Measurements from ENCODE around the gene SLC18B1.
A peak's percentile ranks its signal among the peaks of the same experiment; 100 is the strongest.
"Not testable (repeated sequence)": the region's sequence is repeated elsewhere in the genome, so short reads cannot be mapped to it uniquely, and the experiment has no call there.

Gene SLC18B1

DNA sequence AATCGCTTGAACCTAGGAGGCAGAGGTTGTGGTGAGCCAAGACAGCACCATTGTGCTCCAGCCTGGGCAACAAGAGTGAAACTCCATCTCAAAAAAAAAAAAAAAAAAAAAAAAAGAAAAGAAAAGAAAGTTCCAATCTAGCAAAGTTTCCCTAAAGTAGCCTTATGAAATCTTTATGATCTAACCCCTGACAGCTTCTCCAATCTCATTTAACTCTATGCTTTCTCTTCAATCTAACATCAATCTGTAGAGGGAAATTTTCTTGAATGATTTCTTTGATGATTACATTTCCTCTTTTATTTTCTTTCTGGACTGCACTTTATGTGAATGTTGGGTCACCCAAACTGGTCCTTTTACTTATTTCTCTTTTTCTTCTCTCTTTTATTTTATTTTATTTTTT lies 2.2 kb upstream of the SLC18B1 start:
- DNase-seq (ENCODE audit: low read depth in 2 of 2, low spot score in 1 of 2): no peak

GRCh38 chr6:132798869-132799538 lies 567 bp upstream of the SLC18B1 start:
- peak; percentile 38 to 48 for DNase-seq (ENCODE audit: low read depth in 2 of 2, low spot score in 1 of 2)

- no peak for DNase-seq (ENCODE audit: low read depth in 2 of 2, low spot score in 1 of 2)
Measured at GRCh38 chr6:132795461-132795860, 3.0 kb downstream of the SLC18B1 start.

DNA sequence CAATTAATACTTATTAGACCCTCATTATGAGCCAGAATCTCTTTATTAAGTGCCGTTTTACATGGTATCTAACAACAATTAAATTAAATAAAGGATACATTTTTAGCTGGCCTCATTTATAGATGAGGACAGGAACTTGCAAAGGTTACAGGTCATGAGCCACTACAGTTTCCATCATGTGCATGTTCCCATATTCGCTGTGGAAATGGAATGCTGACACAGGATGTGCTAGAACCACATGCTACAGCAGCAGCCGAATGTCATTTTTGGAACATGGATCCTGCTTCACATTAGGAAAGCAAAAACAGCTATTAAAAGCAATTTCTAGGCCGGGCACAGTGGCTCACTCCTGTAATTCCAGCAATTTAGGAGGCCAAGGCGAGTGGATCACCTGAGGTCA lies 5.9 kb downstream of the SLC18B1 start:
- DNase-seq (ENCODE audit: low read depth in 2 of 2, low spot score in 1 of 2): no peak

DNA sequence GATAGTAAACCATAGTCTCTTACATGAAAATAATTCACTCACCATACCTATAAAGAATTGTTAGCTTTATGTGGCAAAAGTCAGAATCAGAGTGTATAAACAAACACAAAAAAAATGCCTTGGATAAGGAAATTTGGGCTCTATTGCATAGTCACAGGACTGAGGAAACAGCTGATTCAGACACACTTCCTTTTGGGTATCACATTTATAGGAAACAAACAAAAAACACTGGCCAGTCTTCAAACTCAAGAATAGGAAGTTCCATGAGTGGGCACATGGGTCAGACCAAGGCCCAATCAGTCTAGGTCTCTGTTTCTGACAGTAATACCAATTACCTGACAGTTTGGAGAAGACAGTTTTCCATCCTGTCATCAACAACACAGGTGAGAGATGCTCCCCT lies 8.0 kb downstream of the SLC18B1 start:
- no peak for DNase-seq (ENCODE audit: low read depth in 2 of 2, low spot score in 1 of 2)

DNA sequence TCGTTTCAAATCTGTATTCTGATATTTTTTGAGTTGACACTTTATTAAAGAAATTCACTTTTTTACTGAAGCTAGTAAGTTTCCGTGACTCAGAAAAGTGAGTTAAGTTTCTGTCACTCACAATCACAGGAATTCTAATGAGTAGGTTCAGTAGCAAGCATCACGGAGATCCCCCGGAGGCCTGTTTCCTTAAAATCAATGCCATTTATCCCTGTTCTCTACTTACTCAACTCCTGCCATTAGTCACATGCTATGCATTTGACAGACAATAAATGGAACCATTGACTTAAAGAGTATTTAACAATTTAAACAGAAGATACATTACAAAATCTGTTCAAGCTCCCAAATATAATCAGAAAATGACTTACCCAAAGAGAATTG lies 9.1 kb downstream of the SLC18B1 start:
- no peak for DNase-seq (ENCODE audit: low read depth in 2 of 2, low spot score in 1 of 2)

DNA sequence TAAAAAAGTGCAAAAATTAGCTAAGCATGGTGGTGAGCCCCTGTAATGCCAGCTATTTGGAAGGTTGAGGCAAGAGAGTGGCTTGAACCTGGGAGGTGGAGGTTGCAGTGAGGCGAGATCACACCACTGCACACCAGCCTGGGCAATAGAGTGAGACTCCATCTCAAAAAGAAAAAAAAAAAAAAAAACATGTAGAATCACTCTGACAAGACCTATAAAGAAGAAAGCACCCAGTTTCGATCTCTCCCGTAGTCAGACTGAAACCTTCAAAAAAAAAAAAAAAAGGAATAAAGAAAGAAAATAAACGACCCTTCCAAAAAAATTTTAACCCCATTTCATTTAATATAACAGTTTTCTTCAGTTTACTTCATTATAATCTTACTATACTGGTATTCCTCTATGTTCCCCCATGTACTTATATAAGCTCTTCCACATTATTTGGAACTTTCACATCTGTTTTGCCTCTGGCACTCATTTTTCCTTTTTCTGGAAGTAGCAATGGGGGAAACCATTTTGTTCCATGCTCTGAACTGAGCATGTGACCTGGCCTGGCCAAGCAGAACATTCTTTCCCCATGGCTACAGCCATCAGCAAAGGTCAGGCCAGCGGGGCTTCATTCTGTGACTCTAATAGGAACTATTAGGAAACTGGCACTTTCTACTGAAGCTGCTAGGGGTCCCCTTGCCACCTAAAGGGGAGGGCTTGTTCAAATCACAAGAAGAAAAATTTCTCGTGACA lies 9.6 kb downstream of the SLC18B1 start:
- no peak for DNase-seq (ENCODE audit: low read depth in 2 of 2, low spot score in 1 of 2)

DNA sequence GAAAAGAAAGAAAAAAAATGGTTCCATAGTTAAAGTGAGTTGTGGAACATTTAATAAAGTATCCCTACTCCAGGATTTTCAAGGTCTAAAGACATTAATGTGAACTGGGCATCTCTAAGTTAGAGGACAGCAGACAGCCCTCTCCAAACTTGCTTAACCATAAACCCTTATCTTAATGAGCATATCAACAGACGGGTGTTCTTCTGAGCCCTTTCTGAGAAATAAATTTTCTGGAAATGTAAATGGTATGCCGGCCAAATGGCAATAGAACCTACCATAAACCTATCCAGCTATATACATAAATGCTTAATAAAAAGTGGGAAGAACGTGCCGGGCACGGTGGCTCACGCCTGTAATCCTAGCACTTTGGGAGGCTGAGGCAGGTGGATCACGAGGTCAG lies 12.5 kb downstream of the SLC18B1 start:
- DNase-seq (ENCODE audit: low read depth in 2 of 2, low spot score in 1 of 2): no peak

GRCh38 chr6:132780770-132781371 lies 17.6 kb downstream of the SLC18B1 start:
- no peak for DNase-seq (ENCODE audit: low read depth in 2 of 2, low spot score in 1 of 2)

DNA sequence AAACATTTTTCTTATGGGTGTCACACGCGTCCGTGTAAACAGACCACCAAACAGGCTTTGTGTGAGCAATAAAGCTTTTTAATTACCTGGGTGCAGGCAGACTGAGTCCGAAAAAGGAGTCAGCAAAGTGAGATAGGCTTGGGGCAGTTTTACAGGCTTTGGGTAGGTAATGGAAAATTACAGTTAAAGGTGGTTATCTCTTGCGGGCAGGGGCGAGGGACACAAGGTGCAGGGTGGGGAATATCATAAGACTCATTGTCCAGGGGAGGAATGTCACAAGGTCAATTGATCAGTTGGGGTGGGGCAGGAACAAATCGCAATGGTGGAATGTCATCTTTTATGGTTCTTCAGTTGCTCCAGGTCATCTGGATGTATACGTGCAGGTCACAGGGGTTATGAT lies 20.6 kb downstream of the SLC18B1 start:
- not testable (repeated sequence) for DNase-seq (ENCODE audit: low read depth in 2 of 2, low spot score in 1 of 2)

DNA sequence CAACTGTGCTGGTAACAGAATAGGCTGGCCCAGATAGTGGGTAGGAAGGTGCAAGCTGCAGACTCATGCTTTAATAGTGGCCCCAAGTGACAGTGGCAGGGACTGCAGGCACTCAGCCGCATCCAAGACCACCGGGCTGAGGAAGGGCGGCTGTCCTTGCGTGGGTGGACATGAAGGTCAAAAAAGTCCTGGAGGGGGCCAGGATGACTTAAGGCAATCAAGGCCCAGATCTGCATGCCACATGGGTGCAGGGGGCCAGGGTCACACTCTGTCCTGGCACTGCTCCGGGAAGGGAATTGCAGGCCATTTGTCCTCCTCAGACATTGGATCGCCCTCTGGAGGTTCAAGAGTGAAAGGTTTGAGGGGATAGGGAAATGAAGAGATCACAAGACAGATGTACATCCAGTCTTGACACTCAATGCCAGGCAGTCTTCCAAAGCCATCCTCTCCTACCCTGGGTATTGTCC lies 30.4 kb downstream of the SLC18B1 start:
- DNase-seq (ENCODE audit: low read depth in 2 of 2, low spot score in 1 of 2): no peak

DNA sequence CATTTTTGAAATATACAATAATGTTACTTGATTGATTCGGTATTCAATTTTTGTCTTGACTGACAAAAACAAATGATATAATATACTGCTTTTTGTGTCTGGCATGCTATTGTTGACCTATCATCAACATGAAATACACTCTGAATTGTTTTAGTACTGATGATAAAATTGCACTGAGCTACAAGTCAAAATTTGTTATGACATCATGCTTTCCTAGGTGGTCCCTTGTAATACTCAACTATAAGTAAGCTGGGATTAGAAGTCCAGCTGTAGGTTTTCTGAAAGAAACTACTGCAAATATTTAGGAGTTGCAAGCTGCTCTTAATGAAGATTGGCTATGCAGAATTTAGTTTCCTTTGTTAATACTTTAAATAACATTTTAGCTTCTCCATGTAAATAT lies 32.9 kb downstream of the SLC18B1 start:
- no peak for DNase-seq (ENCODE audit: low read depth in 2 of 2, low spot score in 1 of 2)

GRCh38 chr6:132764370-132764769 lies 34.1 kb downstream of the SLC18B1 start:
- DNase-seq (ENCODE audit: low read depth in 2 of 2, low spot score in 1 of 2): no peak

GRCh38 chr6:132763269-132763668 lies 35.2 kb downstream of the SLC18B1 start:
- peak in 1 of 2 donors; percentile 16 for DNase-seq (ENCODE audit: low read depth in 2 of 2, low spot score in 1 of 2)

DNA sequence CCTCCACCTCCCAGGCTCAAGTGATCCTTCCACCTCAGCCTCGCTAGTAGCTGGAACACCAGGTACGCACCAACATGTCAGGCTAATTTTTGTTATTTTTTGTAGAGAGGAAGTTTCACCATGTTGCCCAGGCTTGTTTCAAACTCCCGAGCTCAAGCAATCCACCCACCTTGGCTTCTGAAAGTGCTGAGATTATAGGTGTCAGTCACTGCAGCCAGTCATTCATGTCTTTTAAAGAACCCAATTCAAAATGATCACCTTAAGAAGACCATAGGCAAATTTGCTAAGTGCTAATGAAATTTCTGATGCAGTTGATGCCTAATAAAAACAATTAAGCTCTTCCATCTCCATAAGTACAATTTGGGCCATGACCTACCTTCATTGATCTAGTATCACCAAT lies 38.2 kb downstream of the SLC18B1 start:
- no peak for DNase-seq (ENCODE audit: low read depth in 2 of 2, low spot score in 1 of 2)

GRCh38 chr6:132758689-132759088 lies 39.7 kb downstream of the SLC18B1 start:
- no peak for DNase-seq (ENCODE audit: low read depth in 2 of 2, low spot score in 1 of 2)

DNA sequence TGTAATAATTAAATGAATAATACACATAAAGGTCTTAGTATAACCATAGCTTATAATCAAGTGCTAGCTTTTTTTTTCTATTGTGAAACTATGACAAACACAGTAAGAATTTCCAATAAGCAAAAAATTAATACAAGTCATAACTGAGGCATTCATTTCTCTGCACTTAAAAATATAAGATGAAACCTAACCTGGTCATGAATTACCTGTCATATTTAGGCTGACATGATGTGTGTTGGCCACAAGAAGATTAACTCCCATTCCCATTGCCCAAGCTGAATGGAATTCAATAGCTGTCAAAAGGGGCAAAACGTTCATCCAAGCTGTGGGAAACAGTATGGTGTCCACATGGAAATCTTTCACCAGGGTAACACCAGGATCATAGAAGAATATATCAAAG lies 46.2 kb downstream of the SLC18B1 start:
- DNase-seq (ENCODE audit: low read depth in 2 of 2, low spot score in 1 of 2): no peak

DNA sequence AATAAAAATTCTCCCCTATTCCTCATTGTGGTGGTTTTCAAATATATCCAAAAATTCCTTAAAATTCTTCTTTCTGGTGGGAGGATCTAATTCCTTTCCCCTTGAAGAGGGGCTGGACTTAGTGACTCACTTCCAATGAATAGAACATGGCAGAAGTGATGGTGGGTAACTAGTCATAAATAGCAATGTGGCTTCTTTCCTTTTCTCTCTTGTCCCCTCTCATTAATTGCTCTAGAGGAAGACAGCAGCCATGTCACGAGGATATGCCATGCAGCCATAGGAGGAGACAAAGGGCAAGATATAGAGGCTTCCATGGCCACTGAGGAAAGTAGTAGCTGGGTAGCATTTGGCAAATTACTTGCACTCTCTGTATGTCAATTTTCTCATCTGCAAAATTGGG lies 46.6 kb downstream of the SLC18B1 start:
- DNase-seq (ENCODE audit: low read depth in 2 of 2, low spot score in 1 of 2): no peak

DNA sequence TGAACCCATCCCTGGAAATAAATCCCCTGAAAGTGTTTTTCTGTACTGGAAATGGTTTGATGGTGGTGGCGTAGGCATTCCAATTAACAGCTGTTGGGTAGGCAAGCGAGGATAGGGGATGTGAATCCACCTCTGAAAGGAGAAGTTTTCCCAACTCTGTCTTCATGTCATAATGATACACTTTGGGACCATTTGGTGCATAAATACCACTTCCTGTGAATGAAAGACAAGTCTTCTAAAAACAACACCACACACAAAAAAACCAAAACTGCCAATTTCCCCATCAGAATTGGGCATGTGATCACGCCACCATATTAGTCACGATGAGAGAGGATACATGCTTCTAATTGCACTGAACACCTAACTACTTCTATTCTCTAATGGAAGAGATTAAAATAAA lies 47.1 kb downstream of the SLC18B1 start:
- no peak for DNase-seq (ENCODE audit: low read depth in 2 of 2, low spot score in 1 of 2)

GRCh38 chr6:132750455-132751248 lies 47.8 kb downstream of the SLC18B1 start:
- no peak for DNase-seq (ENCODE audit: low read depth in 2 of 2, low spot score in 1 of 2)

DNA sequence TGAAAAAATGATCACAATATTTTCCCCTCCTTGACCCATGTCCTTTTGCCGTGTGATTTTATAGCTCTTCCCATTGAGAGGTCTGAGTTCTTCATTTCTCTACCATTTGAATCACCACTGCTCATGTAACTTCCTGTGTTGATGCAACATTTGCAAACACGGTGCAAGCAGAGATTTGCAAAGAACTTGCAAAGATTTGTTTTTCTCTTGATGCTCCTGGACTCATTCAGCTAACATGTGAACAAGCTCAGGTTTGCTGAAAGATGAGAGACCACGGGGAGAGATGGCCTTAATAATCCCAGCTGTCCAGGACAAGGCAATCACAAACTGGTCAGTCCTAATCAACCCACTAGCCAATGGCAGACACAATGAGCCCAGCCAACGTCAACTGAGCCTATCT lies 49.3 kb downstream of the SLC18B1 start:
- no peak for DNase-seq (ENCODE audit: low read depth in 2 of 2, low spot score in 1 of 2)

DNA sequence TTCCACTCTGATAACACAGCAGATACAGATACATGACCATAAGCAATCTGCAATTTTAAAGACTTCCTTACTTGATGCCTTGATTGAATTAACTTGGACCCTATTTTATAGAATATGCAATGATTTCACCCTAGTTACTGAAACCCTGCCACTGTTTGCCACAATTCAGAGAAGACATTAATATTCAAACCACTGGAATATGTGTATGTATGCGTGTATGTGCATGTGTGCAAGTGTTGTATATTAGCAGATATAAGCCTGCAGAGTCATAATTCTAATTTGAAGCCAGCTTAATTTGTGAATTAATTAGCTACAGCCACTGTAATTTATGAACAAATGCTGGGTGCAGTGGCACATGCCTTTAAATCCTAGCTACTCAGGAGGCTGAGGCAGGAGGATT lies 50.0 kb downstream of the SLC18B1 start:
- no peak for DNase-seq (ENCODE audit: low read depth in 2 of 2, low spot score in 1 of 2)
